GM21528 (cell line): ENCODE data around the gene PIK3R4.

Source experiments
- ATAC-seq: cut with Tn5 transposase; IDR thresholded peaks from one replicate; pipeline ENCODE4 v1.9.1; 2021; ENCODE audit warnings: mild to moderate bottlenecking, moderate library complexity; ENCODE audit not compliant: unreplicated experiment, low FRiP score

The PIK3R4 gene

GRCh38 chr3:130648293-130648692 is 98.3 kb downstream of the PIK3R4 start:
- no peak for ATAC-seq

- no peak for ATAC-seq
Observed at GRCh38 chr3:130645261-130645660, 101.4 kb downstream of the PIK3R4 start.

GRCh38 chr3:130644628-130645253 is 101.9 kb downstream of the PIK3R4 start:
- ATAC-seq = no peak

- ATAC-seq = no peak
Observed at GRCh38 chr3:130640027-130640426, 106.6 kb downstream of the PIK3R4 start.

DNA sequence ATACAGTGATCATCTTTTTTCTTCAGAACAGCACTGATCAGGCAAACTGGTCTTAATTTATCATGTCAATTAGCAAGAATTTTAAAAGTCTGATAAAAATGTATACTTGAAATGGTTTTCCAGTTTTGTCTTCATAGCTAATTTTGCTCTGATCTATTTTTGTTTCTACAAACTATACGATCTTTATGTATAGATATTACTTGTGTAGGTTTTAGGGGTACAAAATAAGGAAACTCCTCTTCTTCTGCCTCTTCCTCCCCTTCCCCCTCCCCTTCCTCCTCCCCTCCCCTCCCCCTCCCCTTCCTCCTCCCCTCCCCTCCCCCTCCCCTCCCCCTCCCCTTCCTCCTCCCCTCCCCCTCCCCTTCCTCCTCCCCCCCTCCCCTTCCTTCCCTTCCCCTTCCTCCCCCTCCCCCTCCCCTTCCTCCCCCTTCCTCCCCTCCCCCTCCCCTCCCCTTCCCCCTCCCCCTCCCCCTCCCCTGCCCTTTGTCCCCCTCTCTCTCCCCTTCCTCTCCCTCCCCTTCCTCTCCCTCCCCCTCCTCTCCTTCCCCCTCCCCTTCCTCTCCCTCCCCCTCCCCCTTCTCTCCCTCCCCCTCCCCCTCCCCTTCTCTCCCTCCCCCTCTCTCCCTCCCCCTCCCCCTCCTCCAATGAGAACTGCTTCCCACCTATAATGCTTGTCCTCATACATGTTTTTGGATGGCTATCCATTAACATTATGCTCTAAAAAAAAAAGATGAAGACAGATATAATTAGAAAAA is 110.0 kb downstream of the PIK3R4 start:
- ATAC-seq = no peak

GRCh38 chr3:130635978-130636377 is 110.7 kb downstream of the PIK3R4 start:
- no peak for ATAC-seq

DNA sequence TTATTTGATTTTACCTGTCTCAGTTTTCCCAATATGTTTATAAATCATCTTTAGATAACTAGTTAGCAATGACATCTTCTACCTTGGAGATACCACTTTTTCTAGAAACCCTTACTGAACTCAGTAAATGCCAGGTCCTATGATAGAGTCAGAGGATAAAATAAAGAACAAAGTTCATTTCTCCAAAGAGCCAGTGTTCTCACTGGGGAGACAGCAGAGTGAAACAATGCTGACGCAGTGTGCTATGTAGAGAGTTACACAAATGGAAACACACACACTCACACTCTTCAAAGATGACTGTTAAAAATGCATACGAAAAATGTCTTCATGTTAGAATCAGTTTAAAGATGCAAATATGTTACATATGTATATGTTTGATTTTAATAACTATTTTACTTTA is 111.3 kb downstream of the PIK3R4 start:
- ATAC-seq = no peak
